T-helper 1 cell treated with Interleukin-12 subunit alpha and Interleukin-12 subunit beta and Interleukin-4 antibody, amounts not matched to agents 30 μg/mL and 1 μg/mL, for 36 hours (primary cell): ENCODE data around the gene PWWP2B.
"Not testable (repeated sequence)": the region's sequence is repeated elsewhere in the genome, so short reads cannot be mapped to it uniquely, and the experiment has no call there.

Source experiments
- H3K27ac Mint-ChIP-seq: one replicate; pipeline ENCODE4 v1.8.0; 2021; ENCODE audit warnings: mild to moderate bottlenecking, mixed read lengths
- H3K27me3 Mint-ChIP-seq: one replicate; pipeline ENCODE4 v1.8.0; 2021; ENCODE audit warnings: low read depth, mixed read lengths
- H3K36me3 Mint-ChIP-seq: one replicate; pipeline ENCODE4 v1.8.0; 2021; ENCODE audit warnings: low read depth, mixed read lengths
- H3K4me1 Mint-ChIP-seq: one replicate; pipeline ENCODE4 v1.8.0; 2021; ENCODE audit warnings: low read depth, mixed read lengths
- H3K4me3 Mint-ChIP-seq: one replicate; pipeline ENCODE4 v1.8.0; 2021; ENCODE audit warnings: mild to moderate bottlenecking, moderate library complexity, mixed read lengths
- H3K9me3 Mint-ChIP-seq: one replicate; pipeline ENCODE4 v1.8.0; 2021; ENCODE audit warnings: mixed read lengths

The PWWP2B gene

GRCh38 chr10:132427939-132428367 is 31.0 kb downstream of the PWWP2B start:
- Mint-ChIP-seq H3K4me3 (no peak overlapping the region), H3K36me3 (no peaks in the 10 kb centered on the region), H3K27me3 (no peaks in the 10 kb centered on the region), H3K27ac (no peak overlapping the region), H3K9me3 (no peaks in the 10 kb centered on the region), H3K4me1 (peaks cover 1% of the 10 kb centered on the region)

- Mint-ChIP-seq H3K27me3 (no peaks in the 10 kb centered on the region), H3K27ac (no peak overlapping the region), H3K4me1 (no peaks in the 10 kb centered on the region), H3K36me3 (no peaks in the 10 kb centered on the region), H3K9me3 (no peaks in the 10 kb centered on the region), H3K4me3 (no peak overlapping the region)
These were observed 31.5 kb downstream of the PWWP2B start for GRCh38 chr10:132428486-132428995.

- Mint-ChIP-seq H3K27ac (no peak overlapping the region), H3K36me3 (no peaks in the 10 kb centered on the region), H3K4me1 (peaks cover 2% of the 10 kb centered on the region), H3K4me3 (no peak overlapping the region), H3K27me3 (no peaks in the 10 kb centered on the region), H3K9me3 (no peaks in the 10 kb centered on the region)
These were observed 32.6 kb downstream of the PWWP2B start for GRCh38 chr10:132429281-132430230.

- no peaks in the 10 kb centered on the region for H3K36me3 Mint-ChIP-seq
- H3K27ac Mint-ChIP-seq = no peak overlapping the region
- H3K4me1 Mint-ChIP-seq = peaks cover 2% of the 10 kb centered on the region
- H3K27me3 Mint-ChIP-seq = no peaks in the 10 kb centered on the region
- H3K4me3 Mint-ChIP-seq = no peak overlapping the region
- H3K9me3 Mint-ChIP-seq = no peaks in the 10 kb centered on the region
These were observed 33.3 kb downstream of the PWWP2B start for GRCh38 chr10:132430231-132430743.

GRCh38 chr10:132430861-132431271 is 33.9 kb downstream of the PWWP2B start:
- H3K4me1 Mint-ChIP-seq = peaks cover 2% of the 10 kb centered on the region
- no peaks in the 10 kb centered on the region for H3K36me3 Mint-ChIP-seq
- no peaks in the 10 kb centered on the region for H3K9me3 Mint-ChIP-seq
- H3K27ac Mint-ChIP-seq = no peak overlapping the region
- no peak overlapping the region for H3K4me3 Mint-ChIP-seq
- no peaks in the 10 kb centered on the region for H3K27me3 Mint-ChIP-seq

- Mint-ChIP-seq H3K27ac (no peak overlapping the region), H3K27me3 (no peaks in the 10 kb centered on the region), H3K4me1 (peaks cover 2% of the 10 kb centered on the region), H3K9me3 (no peaks in the 10 kb centered on the region), H3K36me3 (no peaks in the 10 kb centered on the region), H3K4me3 (no peak overlapping the region)
These were observed 34.7 kb downstream of the PWWP2B start for GRCh38 chr10:132431537-132432175.

GRCh38 chr10:132432176-132432540 is 35.2 kb downstream of the PWWP2B start:
- no peaks in the 10 kb centered on the region for H3K36me3 Mint-ChIP-seq
- peaks cover 2% of the 10 kb centered on the region for H3K4me1 Mint-ChIP-seq
- no peaks in the 10 kb centered on the region for H3K27me3 Mint-ChIP-seq
- no peak overlapping the region for H3K4me3 Mint-ChIP-seq
- H3K27ac Mint-ChIP-seq = no peak overlapping the region
- no peaks in the 10 kb centered on the region for H3K9me3 Mint-ChIP-seq

GRCh38 chr10:132433671-132434340 is 36.8 kb downstream of the PWWP2B start:
- H3K27me3 Mint-ChIP-seq = no peaks in the 10 kb centered on the region
- no peak overlapping the region for H3K4me3 Mint-ChIP-seq
- no peaks in the 10 kb centered on the region for H3K36me3 Mint-ChIP-seq
- H3K4me1 Mint-ChIP-seq = peaks cover 2% of the 10 kb centered on the region
- no peak overlapping the region for H3K27ac Mint-ChIP-seq
- no peaks in the 10 kb centered on the region for H3K9me3 Mint-ChIP-seq

GRCh38 chr10:132434405-132435005 is 37.5 kb downstream of the PWWP2B start:
- H3K4me3 Mint-ChIP-seq = no peak overlapping the region
- H3K9me3 Mint-ChIP-seq = no peaks in the 10 kb centered on the region
- no peaks in the 10 kb centered on the region for H3K27me3 Mint-ChIP-seq
- peaks cover 2% of the 10 kb centered on the region for H3K4me1 Mint-ChIP-seq
- H3K27ac Mint-ChIP-seq = no peak overlapping the region
- no peaks in the 10 kb centered on the region for H3K36me3 Mint-ChIP-seq

GRCh38 chr10:132435320-132435719 is 38.3 kb downstream of the PWWP2B start:
- not testable (repeated sequence) for H3K36me3 Mint-ChIP-seq, H3K27ac Mint-ChIP-seq, H3K9me3 Mint-ChIP-seq, H3K27me3 Mint-ChIP-seq, H3K4me1 Mint-ChIP-seq, H3K4me3 Mint-ChIP-seq

- H3K27me3 Mint-ChIP-seq, H3K9me3 Mint-ChIP-seq, H3K4me1 Mint-ChIP-seq, H3K4me3 Mint-ChIP-seq, H3K27ac Mint-ChIP-seq, H3K36me3 Mint-ChIP-seq: not testable (repeated sequence)
These were observed 39.1 kb downstream of the PWWP2B start for GRCh38 chr10:132436096-132436495.

- Mint-ChIP-seq H3K4me1 (peaks cover 7% of the 10 kb centered on the region), H3K27me3 (no peaks in the 10 kb centered on the region), H3K27ac (no peak overlapping the region)
These were observed 39.9 kb downstream of the PWWP2B start for GRCh38 chr10:132436861-132437410.

GRCh38 chr10:132437541-132437950 is 40.5 kb downstream of the PWWP2B start:
- H3K27me3 Mint-ChIP-seq = no peaks in the 10 kb centered on the region
- H3K36me3 Mint-ChIP-seq = no peaks in the 10 kb centered on the region
- peaks cover 4% of the 10 kb centered on the region for H3K9me3 Mint-ChIP-seq
- H3K27ac Mint-ChIP-seq = no peak overlapping the region
- H3K4me1 Mint-ChIP-seq = peaks cover 10% of the 10 kb centered on the region
- H3K4me3 Mint-ChIP-seq = no peak overlapping the region

More at GRCh38 chr10:132436861-132437410, 39.9 kb downstream of the PWWP2B start:
- Mint-ChIP-seq H3K9me3 (peaks cover 2% of the 10 kb centered on the region), H3K36me3 (no peaks in the 10 kb centered on the region), H3K4me3 (no peak overlapping the region)
